Measurements from ENCODE around the gene SH3GL2.

SH3GL2 gene

GRCh38 chr9:17824191-17824590 lies 245.3 kb downstream of the SH3GL2 start:
- DNase-seq, result no peak

- DNase-seq, result no peak
Measured at GRCh38 chr9:17824616-17825264, 245.9 kb downstream of the SH3GL2 start.

GRCh38 chr9:17825265-17825659 lies 246.4 kb downstream of the SH3GL2 start:
- DNase-seq, result no peak

GRCh38 chr9:17829064-17829463 lies 250.2 kb downstream of the SH3GL2 start:
- no peak for DNase-seq

GRCh38 chr9:17829812-17830385 lies 251.0 kb downstream of the SH3GL2 start:
- no peak for DNase-seq

GRCh38 chr9:17832812-17833211 lies 253.9 kb downstream of the SH3GL2 start:
- no peak for DNase-seq

- DNase-seq, result no peak
Measured at GRCh38 chr9:17833846-17834245, 255.0 kb downstream of the SH3GL2 start.

- no peak for DNase-seq
Measured at GRCh38 chr9:17837965-17838364, 259.1 kb downstream of the SH3GL2 start.

GRCh38 chr9:17839776-17840175 lies 260.9 kb downstream of the SH3GL2 start:
- no peak for DNase-seq

GRCh38 chr9:17843236-17843635 lies 264.4 kb downstream of the SH3GL2 start:
- no peak for DNase-seq

Data from T-helper 2 cell (primary cell).